IPS-20b (cell line): ENCODE results near the gene BRIP1.
"Not testable (repeated sequence)": the region's sequence is repeated elsewhere in the genome, so short reads cannot be mapped to it uniquely, and the experiment has no call there.

Source experiments
- H3K27ac ChIP-seq: one replicate; pipeline ENCODE4 v1.5.1; 2013; ENCODE audit warnings: low read length
- H3K27me3 ChIP-seq: 2 replicates; pipeline ENCODE4 v1.6.1; 2013; ENCODE audit warnings: mild to moderate bottlenecking, low read length, inconsistent platforms; ENCODE audit not compliant: insufficient read depth
- H3K36me3 ChIP-seq: 2 replicates; pipeline ENCODE4 v1.6.1; 2013; ENCODE audit warnings: low read depth, mild to moderate bottlenecking, inconsistent platforms, low read length, moderate library complexity; ENCODE audit not compliant: insufficient read depth
- H3K4me1 ChIP-seq: 2 replicates; pipeline ENCODE4 v1.6.1; 2013; ENCODE audit warnings: mild to moderate bottlenecking, control low read depth, inconsistent platforms, low read length, moderate library complexity; ENCODE audit not compliant: insufficient read depth
- H3K4me3 ChIP-seq: 2 replicates; pipeline ENCODE4 v1.5.1; 2013; ENCODE audit warnings: mild to moderate bottlenecking, low read length, inconsistent platforms
- H3K9ac ChIP-seq: 2 replicates; pipeline ENCODE4 v1.6.1; 2013; ENCODE audit warnings: low read depth, mild to moderate bottlenecking, inconsistent platforms, low read length, moderate library complexity
- H3K9me3 ChIP-seq: 2 replicates; pipeline ENCODE4 v1.6.1; 2013; ENCODE audit warnings: mild to moderate bottlenecking, low read depth, low read length, inconsistent platforms; ENCODE audit not compliant: insufficient read depth

BRIP1 gene

GRCh38 chr17:61686113-61686512 is 177.2 kb downstream of the BRIP1 start:
- Histone ChIP-seq H3K36me3 (peaks cover 18% of the 10 kb centered on the region), H3K9me3 (no peaks in the 10 kb centered on the region), H3K27ac (no peak overlapping the region), H3K4me3 (no peak overlapping the region), H3K4me1 (no peaks in the 10 kb centered on the region), H3K27me3 (no peaks in the 10 kb centered on the region), H3K9ac (no peak overlapping the region)

GRCh38 chr17:61684818-61685217 is 178.5 kb downstream of the BRIP1 start:
- peaks cover 16% of the 10 kb centered on the region for H3K36me3 ChIP-seq
- no peak overlapping the region for H3K9ac ChIP-seq
- H3K9me3 ChIP-seq = no peaks in the 10 kb centered on the region
- H3K27ac ChIP-seq = no peak overlapping the region
- no peaks in the 10 kb centered on the region for H3K4me1 ChIP-seq
- no peak overlapping the region for H3K4me3 ChIP-seq
- H3K27me3 ChIP-seq = no peaks in the 10 kb centered on the region

- H3K4me3 ChIP-seq = no peak overlapping the region
- no peak overlapping the region for H3K9ac ChIP-seq
- H3K36me3 ChIP-seq = peaks cover 11% of the 10 kb centered on the region
- no peaks in the 10 kb centered on the region for H3K9me3 ChIP-seq
- no peak overlapping the region for H3K27ac ChIP-seq
- no peaks in the 10 kb centered on the region for H3K4me1 ChIP-seq
- no peaks in the 10 kb centered on the region for H3K27me3 ChIP-seq
Observed at GRCh38 chr17:61684172-61684571, 179.2 kb downstream of the BRIP1 start.

GRCh38 chr17:61683466-61683865 is 179.9 kb downstream of the BRIP1 start:
- Histone ChIP-seq H3K4me1 (no peaks in the 10 kb centered on the region), H3K27me3 (no peaks in the 10 kb centered on the region), H3K4me3 (no peak overlapping the region), H3K9me3 (no peaks in the 10 kb centered on the region), H3K27ac (no peak overlapping the region), H3K36me3 (peaks cover 11% of the 10 kb centered on the region), H3K9ac (no peak overlapping the region)

- H3K27me3 ChIP-seq = no peaks in the 10 kb centered on the region
- H3K36me3 ChIP-seq = peaks cover 7% of the 10 kb centered on the region
- H3K4me3 ChIP-seq = no peak overlapping the region
- no peak overlapping the region for H3K9ac ChIP-seq
- H3K9me3 ChIP-seq = no peaks in the 10 kb centered on the region
- H3K4me1 ChIP-seq = no peaks in the 10 kb centered on the region
- H3K27ac ChIP-seq = no peak overlapping the region
Observed at GRCh38 chr17:61680921-61681320, 182.4 kb downstream of the BRIP1 start.

GRCh38 chr17:61678339-61678738 is 185.0 kb downstream of the BRIP1 start:
- Histone ChIP-seq H3K27me3 (no peaks in the 10 kb centered on the region), H3K27ac (no peak overlapping the region), H3K36me3 (no peaks in the 10 kb centered on the region), H3K4me3 (no peak overlapping the region), H3K9me3 (no peaks in the 10 kb centered on the region), H3K9ac (no peak overlapping the region), H3K4me1 (no peaks in the 10 kb centered on the region)

GRCh38 chr17:61677150-61677811 is 186.0 kb downstream of the BRIP1 start:
- H3K9ac ChIP-seq, H3K27me3 ChIP-seq, H3K4me3 ChIP-seq, H3K36me3 ChIP-seq, H3K4me1 ChIP-seq, H3K27ac ChIP-seq, H3K9me3 ChIP-seq: not testable (repeated sequence)

GRCh38 chr17:61676522-61676921 is 186.8 kb downstream of the BRIP1 start:
- not testable (repeated sequence) for H3K27me3 ChIP-seq, H3K9me3 ChIP-seq, H3K9ac ChIP-seq, H3K4me3 ChIP-seq, H3K4me1 ChIP-seq, H3K36me3 ChIP-seq, H3K27ac ChIP-seq

GRCh38 chr17:61674609-61675008 is 188.7 kb downstream of the BRIP1 start:
- H3K9me3 ChIP-seq, H3K36me3 ChIP-seq, H3K27me3 ChIP-seq, H3K4me3 ChIP-seq, H3K4me1 ChIP-seq, H3K27ac ChIP-seq, H3K9ac ChIP-seq: not testable (repeated sequence)

GRCh38 chr17:61673019-61673897 is 190.1 kb downstream of the BRIP1 start:
- not testable (repeated sequence) for H3K36me3 ChIP-seq, H3K27ac ChIP-seq, H3K4me1 ChIP-seq, H3K9ac ChIP-seq, H3K9me3 ChIP-seq, H3K4me3 ChIP-seq, H3K27me3 ChIP-seq

GRCh38 chr17:61672140-61672539 is 191.2 kb downstream of the BRIP1 start:
- Histone ChIP-seq H3K9ac (no peak overlapping the region), H3K9me3 (no peaks in the 10 kb centered on the region), H3K4me1 (no peaks in the 10 kb centered on the region), H3K4me3 (no peak overlapping the region), H3K36me3 (no peaks in the 10 kb centered on the region), H3K27me3 (no peaks in the 10 kb centered on the region), H3K27ac (no peak overlapping the region)

- H3K4me1 ChIP-seq = no peaks in the 10 kb centered on the region
- no peak overlapping the region for H3K9ac ChIP-seq
- no peak overlapping the region for H3K4me3 ChIP-seq
- no peak overlapping the region for H3K27ac ChIP-seq
- H3K27me3 ChIP-seq = no peaks in the 10 kb centered on the region
- no peaks in the 10 kb centered on the region for H3K36me3 ChIP-seq
- no peaks in the 10 kb centered on the region for H3K9me3 ChIP-seq
Observed at GRCh38 chr17:61670691-61671090, 192.6 kb downstream of the BRIP1 start.
